Activated CD4-positive, alpha-beta T cell treated with anti-CD3 and anti-CD28 coated beads, Interleukin-2, amount 10 ng/mL, durations not matched to agents 7 days and 5 days (primary cell): Measurements from ENCODE around the gene RASA4B. TPM values are rescaled to one million over a fixed set of nuclear protein-coding genes. Genes with fewer than 3 reads are reported as not detected.
A peak's percentile ranks its signal among the peaks of the same experiment; 100 is the strongest.
"Not testable (repeated sequence)": the region's sequence is repeated elsewhere in the genome, so short reads cannot be mapped to it uniquely, and the experiment has no call there.

Experiments used
- CTCF ChIA-PET: fragments of 350-600 bp; sonication (Branson Sonifier 250); formaldehyde crosslinking; loops from one replicate; lab custom pipeline; 2021; ENCODE audit warnings: antibody characterized with exemption; lab: Charles Lee
- POLR2A ChIA-PET: fragments of 350-600 bp; sonication (Branson Sonifier 250); formaldehyde crosslinking; loops from one replicate; lab custom pipeline; 2021; ENCODE audit warnings: antibody characterized with exemption; lab: Charles Lee
- DNase-seq: peaks from one replicate; pipeline ENCODE4 v3.0.0-alpha.2; 2020
- H3K27ac Mint-ChIP-seq: one replicate; pipeline ENCODE4 v1.8.0; 2021; ENCODE audit warnings: mild to moderate bottlenecking, moderate library complexity, mixed read lengths
- H3K27me3 Mint-ChIP-seq: one replicate; pipeline ENCODE4 v1.8.0; 2021; ENCODE audit warnings: mixed read lengths
- H3K36me3 Mint-ChIP-seq: one replicate; pipeline ENCODE4 v1.8.0; 2021; ENCODE audit warnings: low read depth, mixed read lengths
- H3K4me1 Mint-ChIP-seq: one replicate; pipeline ENCODE4 v1.8.0; 2021; ENCODE audit warnings: mixed read lengths
- H3K4me3 Mint-ChIP-seq: one replicate; pipeline ENCODE4 v1.8.0; 2021; ENCODE audit warnings: mild to moderate bottlenecking, moderate library complexity, mixed read lengths
- H3K9me3 Mint-ChIP-seq: one replicate; pipeline ENCODE4 v1.8.0; 2021; ENCODE audit warnings: mixed read lengths
- total RNA-seq, 2 experiments: library from RNA; stranded (reverse); gene quantifications; one replicate each; pipeline ENCODE4 v1.2.3, GENCODE V29; 2021

Gene RASA4B
- total RNA-seq, 2 experiments from 2014 or later = 23.2 to 26.9 TPM

DNA sequence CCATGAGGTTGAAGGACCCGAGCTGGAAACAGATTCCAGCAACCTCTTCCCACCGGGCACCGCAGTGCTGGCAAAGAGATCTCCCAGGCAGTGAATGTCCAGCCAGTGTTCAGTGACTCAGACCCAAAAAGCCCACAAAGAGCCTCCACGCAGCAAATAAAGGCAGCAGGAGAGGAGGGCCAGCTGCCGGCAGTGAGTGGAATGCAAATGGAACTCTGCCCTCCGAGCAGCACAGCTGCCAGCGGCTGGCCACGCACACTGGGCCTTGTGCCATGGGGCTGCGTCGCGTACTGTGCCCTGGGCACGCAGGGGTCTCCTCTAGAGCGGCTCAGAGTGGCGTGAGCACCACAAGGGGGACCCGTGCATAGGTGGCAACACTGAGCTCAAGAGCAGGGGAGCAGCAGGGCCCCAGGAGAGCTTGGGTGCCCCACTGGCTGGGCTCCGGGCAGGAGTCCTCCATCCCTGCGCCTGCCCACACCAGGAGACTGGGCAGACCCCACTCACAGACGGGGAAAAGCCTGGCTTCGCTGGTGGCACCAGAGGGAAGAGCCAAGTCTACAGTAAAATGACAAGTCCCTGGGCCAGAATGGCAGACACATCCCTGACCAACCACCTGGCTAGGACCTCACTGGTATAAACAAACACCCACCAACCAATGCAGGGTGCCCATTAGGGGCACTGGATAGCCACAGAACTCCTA, 42.7 kb downstream of the RASA4B start:
- H3K4me3 Mint-ChIP-seq, H3K27me3 Mint-ChIP-seq, CTCF ChIA-PET, H3K27ac Mint-ChIP-seq, POLR2A ChIA-PET, DNase-seq, H3K36me3 Mint-ChIP-seq, H3K9me3 Mint-ChIP-seq, H3K4me1 Mint-ChIP-seq: not testable (repeated sequence)

DNA sequence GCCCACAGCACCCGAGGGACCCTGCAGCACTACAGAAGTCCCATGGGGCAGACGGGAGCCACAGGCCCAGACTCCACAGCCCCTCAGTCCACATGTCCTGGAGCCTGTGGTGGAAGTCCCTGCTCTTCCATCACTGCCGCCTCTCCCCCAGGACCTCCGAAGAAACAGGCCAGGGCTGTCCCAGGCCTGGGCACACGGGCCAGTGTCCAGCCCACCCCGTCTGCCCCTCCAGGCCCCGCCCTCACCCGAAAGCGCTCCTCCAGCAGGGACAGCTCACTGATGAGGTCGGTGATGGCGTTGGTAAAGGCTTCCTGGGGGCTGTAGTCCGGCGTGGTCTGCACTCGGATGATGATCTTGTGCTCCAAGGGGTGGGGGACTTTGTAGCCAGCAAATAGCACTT, 43.5 kb downstream of the RASA4B start:
- H3K36me3 Mint-ChIP-seq, H3K4me1 Mint-ChIP-seq, CTCF ChIA-PET, H3K27me3 Mint-ChIP-seq, H3K27ac Mint-ChIP-seq, DNase-seq, H3K4me3 Mint-ChIP-seq, POLR2A ChIA-PET, H3K9me3 Mint-ChIP-seq: not testable (repeated sequence)

DNA sequence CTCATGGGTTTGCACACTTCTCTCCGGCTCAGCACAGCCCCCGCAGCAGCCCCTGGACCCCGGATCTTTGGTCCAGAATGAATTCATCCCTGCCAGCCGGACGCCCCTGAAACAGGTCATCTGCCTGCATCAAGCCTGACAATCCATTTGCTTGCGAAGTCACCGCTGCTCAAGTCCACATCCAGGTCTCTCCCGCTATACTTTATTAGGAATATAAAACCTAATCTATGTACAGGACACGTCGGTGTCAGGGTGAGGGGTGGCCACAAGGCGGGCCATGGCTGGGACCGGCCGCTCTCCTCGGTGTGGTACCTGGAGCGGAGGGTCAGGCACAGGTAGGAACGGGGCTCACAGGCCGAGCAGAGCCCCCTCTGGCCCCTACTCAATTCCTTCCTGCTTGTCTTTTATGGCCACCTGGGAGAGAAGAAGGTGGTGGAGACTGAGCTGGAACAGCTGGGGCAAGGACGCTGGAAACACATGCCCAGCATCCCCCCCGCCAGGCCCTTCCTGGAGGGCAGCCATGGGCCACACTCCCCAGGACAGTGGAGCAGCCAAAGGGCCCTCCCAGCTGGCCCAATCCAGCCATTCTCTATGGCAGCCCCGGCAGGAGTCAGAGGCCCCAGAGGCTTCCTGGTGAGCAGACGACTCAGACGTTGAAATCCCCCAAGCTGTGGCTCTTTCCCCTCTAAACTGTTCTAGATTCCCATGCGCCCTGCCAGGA, 44.1 kb downstream of the RASA4B start:
- ChIA-PET POLR2A (no interaction called here), CTCF (no interaction called here)
- no peak overlapping the region for H3K4me3 Mint-ChIP-seq
- DNase-seq = no peak
- no peak overlapping the region for H3K27ac Mint-ChIP-seq
- H3K27me3 Mint-ChIP-seq = no peaks in the 10 kb centered on the region
- H3K9me3 Mint-ChIP-seq = no peaks in the 10 kb centered on the region
- H3K4me1 Mint-ChIP-seq = no peaks in the 10 kb centered on the region
- H3K36me3 Mint-ChIP-seq = peaks cover 5% of the 10 kb centered on the region

- Mint-ChIP-seq H3K36me3 (peaks cover 5% of the 10 kb centered on the region), H3K27ac (peak overlapping the region; percentile 60), H3K4me3 (no peak overlapping the region), H3K27me3 (no peaks in the 10 kb centered on the region), H3K9me3 (no peaks in the 10 kb centered on the region), H3K4me1 (no peaks in the 10 kb centered on the region)
- DNase-seq = no peak
- ChIA-PET POLR2A (no interaction called here), CTCF (no interaction called here)
Observed at GRCh38 chr7:102472126-102473041, 45.2 kb downstream of the RASA4B start.

GRCh38 chr7:102471791-102472125, 45.8 kb downstream of the RASA4B start:
- DNase-seq = no peak
- Mint-ChIP-seq H3K27me3 (no peaks in the 10 kb centered on the region), H3K36me3 (peaks cover 5% of the 10 kb centered on the region), H3K27ac (no peak overlapping the region), H3K4me1 (peaks cover 2% of the 10 kb centered on the region), H3K9me3 (no peaks in the 10 kb centered on the region), H3K4me3 (no peak overlapping the region)
- ChIA-PET POLR2A (no interaction called here), CTCF (no interaction called here)

DNA sequence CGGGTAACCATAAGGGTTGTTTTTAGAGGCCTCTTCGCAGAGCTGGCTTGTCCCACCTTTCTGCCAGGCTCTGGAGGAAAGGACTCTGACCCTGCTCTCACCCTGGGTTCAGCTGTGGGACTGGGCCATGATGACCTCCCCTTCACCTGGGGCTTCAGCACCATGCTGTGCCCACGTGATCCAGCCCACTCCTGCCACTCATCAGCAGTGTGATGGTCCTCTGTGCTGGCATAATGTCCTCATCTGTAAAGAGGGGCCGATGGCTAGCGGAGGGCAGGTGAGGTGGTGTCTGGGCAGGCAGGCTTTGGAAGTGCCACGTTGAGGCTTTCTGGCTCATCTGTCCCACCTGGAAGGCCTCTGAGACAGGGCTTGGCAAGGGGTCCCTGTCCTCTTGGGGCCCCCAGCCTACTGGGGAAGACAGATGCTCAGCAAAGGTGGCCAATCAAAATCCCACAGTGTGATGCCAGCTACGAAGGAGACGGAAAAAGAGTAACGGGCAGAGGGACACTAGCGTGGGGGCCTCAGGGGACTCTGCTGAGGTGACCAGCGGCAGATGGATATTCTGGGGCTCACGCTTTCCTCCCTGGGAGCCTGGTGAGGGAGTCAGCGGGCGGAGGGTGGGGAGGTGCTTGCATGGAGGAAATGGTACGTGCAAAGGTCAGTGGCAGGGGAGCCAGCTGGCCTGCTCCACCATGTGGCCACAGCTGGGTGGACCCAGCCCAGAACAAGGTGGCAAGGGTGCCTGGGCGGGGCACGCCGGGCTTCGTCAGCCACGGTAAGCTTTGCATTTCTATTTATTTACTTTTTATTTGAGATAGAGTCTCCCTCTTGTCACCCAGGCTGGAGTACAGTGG, 47.4 kb downstream of the RASA4B start:
- H3K36me3 Mint-ChIP-seq = peaks cover 6% of the 10 kb centered on the region
- peaks cover 12% of the 10 kb centered on the region for H3K4me1 Mint-ChIP-seq
- no peak overlapping the region for H3K27ac Mint-ChIP-seq
- ChIA-PET CTCF (no interaction called here), POLR2A (no interaction called here)
- H3K27me3 Mint-ChIP-seq = no peaks in the 10 kb centered on the region
- no peaks in the 10 kb centered on the region for H3K9me3 Mint-ChIP-seq
- no peak for DNase-seq
- no peak overlapping the region for H3K4me3 Mint-ChIP-seq

DNA sequence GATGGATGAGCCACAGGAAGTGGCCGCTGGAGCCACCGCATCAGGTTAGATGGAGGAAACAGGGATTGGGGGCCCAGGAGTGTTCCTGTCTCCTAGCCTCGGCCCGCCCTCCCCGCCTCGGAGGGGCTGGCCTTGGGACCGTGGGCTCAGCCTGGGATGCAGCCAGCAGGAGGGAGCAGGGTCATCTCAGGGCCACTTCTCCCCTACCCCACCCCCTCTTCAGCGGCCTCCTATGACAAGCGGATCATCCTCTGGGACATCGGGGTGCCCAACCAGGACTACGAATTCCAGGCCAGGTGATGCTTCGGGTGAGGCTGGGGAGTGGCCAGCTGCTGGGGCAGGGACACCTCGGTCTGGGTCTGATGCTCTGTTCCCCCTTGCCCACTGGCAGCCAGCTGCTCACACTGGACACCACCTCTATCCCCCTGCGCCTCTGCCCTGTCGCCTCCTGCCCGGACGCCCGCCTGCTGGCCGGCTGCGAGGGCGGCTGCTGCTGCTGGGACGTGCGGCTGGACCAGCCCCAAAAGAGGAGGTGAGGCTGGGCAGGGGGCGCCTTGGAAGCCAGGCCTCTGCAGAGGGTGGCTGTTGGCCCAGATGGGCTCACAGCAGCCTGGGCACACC, 48.1 kb downstream of the RASA4B start:
- Mint-ChIP-seq H3K36me3 (peaks cover 6% of the 10 kb centered on the region), H3K4me3 (no peak overlapping the region), H3K27ac (no peak overlapping the region), H3K9me3 (no peaks in the 10 kb centered on the region), H3K27me3 (no peaks in the 10 kb centered on the region), H3K4me1 (peaks cover 12% of the 10 kb centered on the region)
- ChIA-PET CTCF (no interaction called here), POLR2A (no interaction called here)
- no peak for DNase-seq

DNA sequence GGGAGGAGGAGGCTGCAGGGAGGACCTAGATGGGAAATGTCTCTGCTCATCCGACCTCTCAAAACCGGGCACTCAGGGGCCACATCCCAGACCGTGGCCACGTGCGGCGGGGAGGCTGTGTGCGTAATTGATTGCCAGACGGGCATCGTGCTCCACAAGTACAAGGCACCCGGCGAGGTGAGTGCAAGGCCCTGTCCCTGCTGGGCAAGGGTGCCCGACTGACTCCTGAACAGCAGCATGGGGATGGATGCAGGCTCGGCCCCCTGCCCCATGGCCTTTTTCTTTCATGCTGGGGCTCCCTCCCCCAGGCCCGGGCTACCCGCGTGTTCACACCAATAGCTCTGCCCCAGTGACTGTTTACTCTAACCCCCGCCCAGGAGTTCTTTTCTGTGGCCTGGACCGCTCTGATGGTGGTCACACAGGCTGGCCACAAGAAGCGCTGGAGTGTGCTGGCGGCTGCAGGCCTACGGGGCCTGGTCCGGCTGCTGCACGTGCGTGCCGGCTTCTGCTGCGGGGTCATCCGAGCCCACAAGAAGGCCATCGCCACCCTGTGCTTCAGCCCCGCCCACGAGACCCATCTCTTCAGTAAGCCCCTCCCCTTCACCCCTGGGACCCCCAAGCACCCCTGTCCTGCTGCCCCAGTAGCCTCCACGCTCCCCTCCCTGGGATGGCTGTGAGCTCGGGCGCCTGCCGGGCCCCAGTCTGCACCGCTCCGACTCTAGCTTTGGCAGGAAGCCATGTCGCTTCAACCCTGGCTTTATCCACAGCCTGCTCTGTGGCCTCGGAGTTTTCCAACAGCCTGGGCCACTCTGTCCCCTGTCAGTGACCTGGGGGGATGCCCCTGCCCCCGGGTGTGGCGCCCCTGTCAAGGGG, 48.9 kb downstream of the RASA4B start:
- DNase-seq = no peak
- H3K36me3 Mint-ChIP-seq = peaks cover 6% of the 10 kb centered on the region
- ChIA-PET CTCF (no interaction called here), POLR2A (no interaction called here)
- no peaks in the 10 kb centered on the region for H3K27me3 Mint-ChIP-seq
- H3K27ac Mint-ChIP-seq = peak overlapping the region; percentile 62
- H3K9me3 Mint-ChIP-seq = no peaks in the 10 kb centered on the region
- H3K4me3 Mint-ChIP-seq = no peak overlapping the region
- peaks cover 17% of the 10 kb centered on the region for H3K4me1 Mint-ChIP-seq

DNA sequence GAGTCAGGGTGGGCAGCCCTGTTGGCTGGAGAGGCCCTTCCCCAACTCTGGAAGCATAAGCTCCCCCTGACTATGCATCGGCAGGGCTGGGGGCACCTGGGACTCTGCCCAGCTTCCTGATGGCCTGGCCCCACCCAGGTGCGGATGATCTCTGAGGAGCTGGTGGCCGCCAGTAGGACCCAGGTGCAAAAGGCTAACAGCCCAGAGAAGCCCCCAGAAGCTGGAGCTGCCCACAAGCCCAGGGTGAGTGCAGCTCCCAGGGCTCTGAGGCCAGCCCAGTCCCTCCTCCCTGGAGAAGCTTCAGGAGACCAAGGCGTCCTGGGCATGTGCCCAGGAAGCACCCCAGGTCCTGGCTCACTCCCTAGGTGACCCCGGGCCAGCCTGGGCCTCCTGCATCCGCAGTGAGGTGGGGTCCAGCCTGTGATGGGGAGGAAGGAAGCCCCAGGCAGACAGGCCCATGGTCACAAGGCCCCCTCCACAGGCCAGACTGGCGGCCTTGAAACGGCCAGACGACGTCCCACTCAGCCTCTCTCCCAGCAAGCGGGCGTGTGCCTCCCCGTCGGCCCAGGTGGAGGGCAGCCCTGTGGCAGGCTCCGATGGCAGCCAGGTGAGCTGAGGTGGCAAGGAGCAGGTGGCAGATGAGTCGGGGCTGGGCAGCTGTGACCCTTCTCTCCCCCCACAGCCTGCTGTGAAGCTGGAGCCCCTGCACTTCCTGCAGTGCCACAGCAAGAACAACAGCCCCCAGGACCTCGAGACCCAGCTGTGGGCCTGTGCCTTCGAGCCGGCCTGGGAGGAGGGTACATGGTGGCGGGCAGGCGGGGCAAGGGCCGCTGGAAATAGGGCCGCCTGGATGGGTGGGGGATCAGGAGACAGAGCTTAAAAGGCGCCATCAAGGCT, 49.7 kb downstream of the RASA4B start:
- no peak for DNase-seq
- Mint-ChIP-seq H3K27ac (no peak overlapping the region), H3K36me3 (peaks cover 6% of the 10 kb centered on the region), H3K4me3 (no peak overlapping the region), H3K4me1 (peaks cover 21% of the 10 kb centered on the region), H3K9me3 (no peaks in the 10 kb centered on the region), H3K27me3 (no peaks in the 10 kb centered on the region)
- ChIA-PET POLR2A (no interaction called here), CTCF (interaction anchor here (1.5 kb wide), 1 partner anchor 42 kb away, joined by 3 read pairs; no protein-coding TSS in a partner anchor)

- POLR2A ChIA-PET = no interaction called here
- CTCF ChIA-PET = interaction anchor here (0.6 to 1.5 kb wide), 2 partner anchors 18 to 41 kb away, joined by 3 read pairs; no protein-coding TSS in a partner anchor
- DNase-seq = no peak
- H3K27ac Mint-ChIP-seq = no peak overlapping the region
- H3K4me1 Mint-ChIP-seq = peaks cover 26% of the 10 kb centered on the region
- H3K4me3 Mint-ChIP-seq = peak overlapping the region; percentile 96
- no peaks in the 10 kb centered on the region for H3K9me3 Mint-ChIP-seq
- peaks cover 4% of the 10 kb centered on the region for H3K36me3 Mint-ChIP-seq
- H3K27me3 Mint-ChIP-seq = no peaks in the 10 kb centered on the region
Observed at GRCh38 chr7:102466097-102466496, 51.5 kb downstream of the RASA4B start.
